ENCODE measurements around the gene CMPK2. TPM values are rescaled to one million over a fixed set of nuclear protein-coding genes. Genes with fewer than 3 reads are reported as not detected.

Gene CMPK2
- total and polyA plus RNA-seq, 2 donors from 2014 or later = 2.8 to 4.5 TPM

DNA sequence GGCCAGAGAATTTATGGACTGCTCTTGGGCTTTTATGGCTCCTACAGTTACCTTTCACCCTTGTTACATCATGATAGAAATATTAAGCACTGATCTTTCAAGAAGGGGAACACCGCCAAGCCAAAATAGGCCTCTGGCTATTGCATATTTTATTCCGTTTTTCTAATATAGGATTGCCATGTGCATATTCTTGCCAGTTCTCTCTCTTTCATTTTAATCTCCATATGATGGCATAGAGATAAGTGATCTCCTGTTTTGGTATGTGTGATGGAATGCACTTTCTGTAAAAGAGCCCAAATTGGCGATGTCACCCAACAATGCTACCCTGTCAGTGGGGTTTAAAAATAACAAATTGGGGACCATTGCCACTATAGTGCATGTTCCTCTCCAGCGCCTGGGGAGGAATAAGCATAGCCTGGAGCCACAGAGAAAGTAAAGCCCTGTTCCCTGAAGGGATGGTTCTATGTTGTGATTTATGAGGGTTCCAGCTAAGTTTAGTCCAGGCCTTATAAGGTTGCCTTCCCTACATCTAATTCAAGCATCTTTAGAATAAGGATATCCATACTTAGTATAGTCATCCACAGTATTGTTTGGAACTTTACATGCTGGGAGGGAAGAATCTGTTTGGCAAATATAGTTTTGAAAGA is 26.9 kb downstream of the CMPK2 start:
- peaks cover 0 to 35% (median 8%) of the 10 kb centered on the region in 3 donors for H3K9me3 ChIP-seq (ENCODE audit: control insufficient read depth in 2 of 3, insufficient read depth in 1 of 3, low read length in 3 of 3)

DNA sequence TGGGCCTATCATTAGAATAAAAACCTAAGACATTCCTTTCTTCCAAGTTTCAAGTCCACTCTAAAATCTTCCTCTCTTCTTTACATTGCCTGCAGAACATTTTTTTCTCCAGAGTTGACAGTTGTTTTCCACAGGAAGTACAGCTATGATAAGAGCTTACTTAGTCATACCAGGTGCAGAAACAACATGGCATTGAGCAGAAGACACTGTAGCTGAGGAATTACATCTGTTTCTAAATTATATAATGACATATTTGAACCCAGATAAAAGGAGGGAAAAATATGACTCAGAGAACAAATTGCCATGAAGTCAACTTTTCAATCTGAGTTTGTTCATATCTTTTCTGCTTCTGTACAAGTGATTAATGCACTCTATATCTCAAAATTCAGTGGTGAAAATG is 30.2 kb downstream of the CMPK2 start:
- Histone ChIP-seq H3K36me3 (ENCODE audit: control insufficient read depth in 2 of 3, insufficient read depth in 3 of 3, low read length in 3 of 3) (no peaks in the 10 kb centered on the region), H3K4me3 (ENCODE audit: low read length in 3 of 3) (no peak overlapping the region), H3K27me3 (ENCODE audit: control insufficient read depth, insufficient read depth, low read length) (no peaks in the 10 kb centered on the region), H3K27ac (ENCODE audit: low read depth in 2 of 2, low read length in 2 of 2) (no peak overlapping the region), H3K9me3 (ENCODE audit: control insufficient read depth in 2 of 3, insufficient read depth in 1 of 3, low read length in 3 of 3) (peaks cover 0 to 18% (median 9%) of the 10 kb centered on the region in 3 donors), H3K4me1 (ENCODE audit: control insufficient read depth in 2 of 3, insufficient read depth in 2 of 3, low read depth in 1 of 3, low read length in 3 of 3) (no peaks in the 10 kb centered on the region), H3K9ac (ENCODE audit: low read length in 3 of 3) (no peak overlapping the region)
- intact Hi-C loops (cut with DNase I) = no loop called here
- TF ChIP-seq, protein P1, sequence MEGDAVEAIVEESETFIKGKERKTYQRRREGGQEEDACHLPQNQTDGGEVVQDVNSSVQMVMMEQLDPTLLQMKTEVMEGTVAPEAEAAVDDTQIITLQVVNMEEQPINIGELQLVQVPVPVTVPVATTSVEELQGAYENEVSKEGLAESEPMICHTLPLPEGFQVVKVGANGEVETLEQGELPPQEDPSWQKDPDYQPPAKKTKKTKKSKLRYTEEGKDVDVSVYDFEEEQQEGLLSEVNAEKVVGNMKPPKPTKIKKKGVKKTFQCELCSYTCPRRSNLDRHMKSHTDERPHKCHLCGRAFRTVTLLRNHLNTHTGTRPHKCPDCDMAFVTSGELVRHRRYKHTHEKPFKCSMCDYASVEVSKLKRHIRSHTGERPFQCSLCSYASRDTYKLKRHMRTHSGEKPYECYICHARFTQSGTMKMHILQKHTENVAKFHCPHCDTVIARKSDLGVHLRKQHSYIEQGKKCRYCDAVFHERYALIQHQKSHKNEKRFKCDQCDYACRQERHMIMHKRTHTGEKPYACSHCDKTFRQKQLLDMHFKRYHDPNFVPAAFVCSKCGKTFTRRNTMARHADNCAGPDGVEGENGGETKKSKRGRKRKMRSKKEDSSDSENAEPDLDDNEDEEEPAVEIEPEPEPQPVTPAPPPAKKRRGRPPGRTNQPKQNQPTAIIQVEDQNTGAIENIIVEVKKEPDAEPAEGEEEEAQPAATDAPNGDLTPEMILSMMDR (IDR thresholded peaks at IDR 0.05; ENCODE audit: borderline replicate concordance, extremely low read depth, insufficient read depth) = no peak
- no peak for FAIRE-seq
- DNase-seq = no peak

More for the DNA sequence above, 26.9 kb downstream of the CMPK2 start:
- Histone ChIP-seq H3K27ac (ENCODE audit: low read depth in 2 of 2, low read length in 2 of 2) (no peak overlapping the region), H3K4me3 (ENCODE audit: low read length in 3 of 3) (no peak overlapping the region), H3K9ac (ENCODE audit: low read length in 3 of 3) (no peak overlapping the region), H3K4me1 (ENCODE audit: control insufficient read depth in 2 of 3, insufficient read depth in 2 of 3, low read depth in 1 of 3, low read length in 3 of 3) (no peaks in the 10 kb centered on the region), H3K27me3 (ENCODE audit: control insufficient read depth, insufficient read depth, low read length) (no peaks in the 10 kb centered on the region), H3K36me3 (ENCODE audit: control insufficient read depth in 2 of 3, insufficient read depth in 3 of 3, low read length in 3 of 3) (no peaks in the 10 kb centered on the region)
- TF ChIP-seq, protein P1 (IDR thresholded peaks at IDR 0.05; ENCODE audit: borderline replicate concordance, extremely low read depth, insufficient read depth) = no peak
- intact Hi-C loops (cut with DNase I) = no loop called here
- FAIRE-seq (no peak), DNase-seq (no peak)

DNA sequence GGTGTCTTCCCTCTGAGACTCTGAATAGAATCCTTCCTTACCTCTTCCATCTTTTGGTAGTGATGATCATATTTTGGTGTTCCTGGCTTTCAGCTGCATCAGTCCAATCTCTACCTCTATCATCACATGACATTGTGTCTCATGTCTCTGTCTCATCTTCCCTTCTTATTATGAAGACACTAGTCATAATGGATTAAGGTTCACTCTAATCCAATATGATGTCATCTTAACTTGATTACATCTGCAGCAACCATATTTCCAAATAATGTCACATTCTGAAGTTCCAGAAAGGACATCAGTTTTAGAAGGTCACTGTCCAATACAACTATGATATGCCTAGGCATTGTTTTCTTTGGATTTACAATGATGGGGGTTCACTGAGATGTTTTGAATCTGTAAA is 31.5 kb downstream of the CMPK2 start:
- H3K9ac ChIP-seq (ENCODE audit: low read length in 3 of 3) = no peak overlapping the region
- intact Hi-C loops (cut with DNase I) = no loop called here
- H3K27ac ChIP-seq (ENCODE audit: low read depth in 2 of 2, low read length in 2 of 2) = no peak overlapping the region
- H3K4me3 ChIP-seq (ENCODE audit: low read length in 3 of 3) = no peak overlapping the region
- FAIRE-seq (no peak), DNase-seq (no peak)
- peaks cover 0 to 17% (median 9%) of the 10 kb centered on the region in 3 donors for H3K9me3 ChIP-seq (ENCODE audit: control insufficient read depth in 2 of 3, insufficient read depth in 1 of 3, low read length in 3 of 3)
- H3K36me3 ChIP-seq (ENCODE audit: control insufficient read depth in 2 of 3, insufficient read depth in 3 of 3, low read length in 3 of 3) = no peaks in the 10 kb centered on the region
- H3K27me3 ChIP-seq (ENCODE audit: control insufficient read depth, insufficient read depth, low read length) = no peaks in the 10 kb centered on the region
- no peaks in the 10 kb centered on the region for H3K4me1 ChIP-seq (ENCODE audit: control insufficient read depth in 2 of 3, insufficient read depth in 2 of 3, low read depth in 1 of 3, low read length in 3 of 3)
- TF ChIP-seq, protein P1 (IDR thresholded peaks at IDR 0.05; ENCODE audit: borderline replicate concordance, extremely low read depth, insufficient read depth) = no peak

DNA sequence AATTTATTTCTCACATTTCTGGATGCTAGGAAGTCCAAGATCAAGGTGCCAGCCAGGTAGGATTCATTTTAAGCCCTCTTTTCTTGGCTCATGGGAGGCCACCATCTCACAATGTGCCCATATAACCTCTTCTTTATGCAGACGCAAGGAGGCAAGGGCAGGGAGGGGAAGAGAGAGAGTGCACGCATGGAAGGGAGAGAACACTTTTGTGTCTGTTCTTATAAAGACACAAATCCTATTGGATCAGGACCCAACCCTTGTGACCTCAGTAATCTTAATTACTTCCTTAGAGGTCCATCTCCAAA is 32.5 kb downstream of the CMPK2 start:
- intact Hi-C loops (cut with DNase I) = no loop called here
- Histone ChIP-seq H3K4me1 (ENCODE audit: control insufficient read depth in 2 of 3, insufficient read depth in 2 of 3, low read depth in 1 of 3, low read length in 3 of 3) (no peaks in the 10 kb centered on the region), H3K36me3 (ENCODE audit: control insufficient read depth in 2 of 3, insufficient read depth in 3 of 3, low read length in 3 of 3) (no peaks in the 10 kb centered on the region), H3K27me3 (ENCODE audit: control insufficient read depth, insufficient read depth, low read length) (no peaks in the 10 kb centered on the region), H3K9me3 (ENCODE audit: control insufficient read depth in 2 of 3, insufficient read depth in 1 of 3, low read length in 3 of 3) (peaks cover 0 to 13% (median 9%) of the 10 kb centered on the region in 3 donors), H3K4me3 (ENCODE audit: low read length in 3 of 3) (no peak overlapping the region), H3K9ac (ENCODE audit: low read length in 3 of 3) (no peak overlapping the region), H3K27ac (ENCODE audit: low read depth in 2 of 2, low read length in 2 of 2) (no peak overlapping the region)
- no peak for DNase-seq
- TF ChIP-seq, protein P1 (IDR thresholded peaks at IDR 0.05; ENCODE audit: borderline replicate concordance, extremely low read depth, insufficient read depth) = no peak
- no peak for FAIRE-seq

Measured in kidney (tissue), 14 donors.